HEK293T (cell line): Measurements from ENCODE around the gene AGBL1.

ENCODE experiments used
- ARNT ChIP-seq: fragments of 450-650 bp; IDR thresholded peaks from 2 replicates; pipeline ENCODE4 v1.6.1; 2017; ENCODE audit warnings: mild to moderate bottlenecking
- BHLHE40 ChIP-seq: fragments of 450-650 bp; IDR thresholded peaks from 2 replicates; pipeline ENCODE4 v1.6.1; 2016; ENCODE audit warnings: mild to moderate bottlenecking, moderate library complexity, borderline replicate concordance
- ELF4 ChIP-seq: fragments of 450-650 bp; IDR thresholded peaks from 2 replicates; pipeline ENCODE4 v1.6.1; 2017; ENCODE audit warnings: antibody characterized with exemption
- FOXA1 ChIP-seq: fragments of 450-650 bp; IDR thresholded peaks from 2 replicates; pipeline ENCODE4 v1.6.1; 2016; ENCODE audit warnings: mild to moderate bottlenecking
- FOXK2 ChIP-seq: fragments of 450-650 bp; IDR thresholded peaks from 2 replicates; pipeline ENCODE4 v1.6.1; 2016; ENCODE audit warnings: mild to moderate bottlenecking
- FOXM1 ChIP-seq: fragments of 450-650 bp; IDR thresholded peaks from 2 replicates; pipeline ENCODE4 v1.6.1; 2017; ENCODE audit warnings: mild to moderate bottlenecking, borderline replicate concordance
- HDGF ChIP-seq: fragments of 450-650 bp; IDR thresholded peaks from 2 replicates; pipeline ENCODE4 v1.6.1; 2017; ENCODE audit warnings: antibody characterized with exemption, borderline replicate concordance
- LEF1 ChIP-seq: fragments of 450-650 bp; IDR thresholded peaks from 2 replicates; pipeline ENCODE4 v1.6.1; 2017; ENCODE audit warnings: mild to moderate bottlenecking, borderline replicate concordance
- NFRKB ChIP-seq: fragments of 450-650 bp; IDR thresholded peaks from 2 replicates; pipeline ENCODE4 v1.6.1; 2016; ENCODE audit warnings: mild to moderate bottlenecking, moderate library complexity
- PKNOX1 ChIP-seq: fragments of 450-650 bp; IDR thresholded peaks from 2 replicates; pipeline ENCODE4 v1.6.1; 2016
- SP1 ChIP-seq: fragments of 450-650 bp; IDR thresholded peaks from 2 replicates; pipeline ENCODE4 v1.6.1; 2017
- SUZ12 ChIP-seq: fragments of 450-650 bp; IDR thresholded peaks from 2 replicates; pipeline ENCODE4 v1.6.1; 2016; ENCODE audit warnings: mild to moderate bottlenecking
- TARDBP ChIP-seq: fragments of 450-650 bp; IDR thresholded peaks from 2 replicates; pipeline ENCODE4 v1.6.1; 2016
- ZNF384 ChIP-seq: fragments of 450-650 bp; IDR thresholded peaks from 2 replicates; pipeline ENCODE4 v1.6.1; 2016

DNA sequence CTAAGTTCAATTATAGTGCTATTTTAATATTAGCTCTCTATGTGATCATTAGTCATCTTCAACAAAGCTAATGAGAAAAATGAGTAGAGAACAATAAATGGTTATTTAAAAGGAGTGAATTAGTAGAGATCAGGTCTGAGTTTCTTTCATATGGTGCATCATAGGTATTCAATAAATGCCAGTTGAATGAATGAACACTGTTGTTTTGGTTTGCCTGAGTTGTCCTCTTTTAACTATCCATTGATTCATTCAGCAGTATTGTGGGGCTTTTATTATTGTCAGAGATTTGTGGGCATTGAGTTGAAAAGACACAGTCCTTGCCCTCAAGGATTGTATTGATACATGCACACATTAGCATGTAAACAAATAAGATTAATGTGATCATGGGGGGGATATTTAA, 88.2 kb downstream of the AGBL1 start:
- TF ChIP-seq FOXK2 (no peak), FOXM1 (no peak), SUZ12 (no peak), LEF1 (no peak), HDGF (no peak), ZNF384 (no peak), SP1 (no peak), PKNOX1 (no peak), NFRKB (no peak), BHLHE40 (no peak), FOXA1 (no peak), ELF4 (no peak), ARNT (no peak), TARDBP (no peak)
